Endothelial cell of umbilical vein (primary cell): ENCODE data around the gene TBC1D5. TPM values are rescaled to one million over a fixed set of nuclear protein-coding genes. Genes with fewer than 3 reads are reported as not detected.

ENCODE experiments used
- BruUV-seq: library from RNA; stranded (reverse); fragments of 400-500 nt; replicated peaks from 2 replicates; lab custom pipeline; 2021; lab: Mats Ljungman, UMichigan
- CTCF ChIA-PET: fragments of 300-600, 350-600 bp; sonication (Branson Sonifier 250); formaldehyde crosslinking; loops from one replicate; lab custom pipeline; 2021; ENCODE audit warnings: antibody characterized with exemption, inconsistent platforms; lab: Charles Lee
- POLR2A ChIA-PET: fragments of 300-600, 350-600 bp; sonication (Branson Sonifier 250); formaldehyde crosslinking; loops from one replicate; lab custom pipeline; 2021; ENCODE audit warnings: antibody characterized with exemption, inconsistent platforms; lab: Charles Lee
- DNase-seq: peaks from one replicate; pipeline ENCODE4 v3.0.0-alpha.2; 2011; ENCODE audit warnings: low read depth, low spot score
- FAIRE-seq: peaks from 2 replicates; lab custom pipeline; 2011; peaks lifted over from hg19 to GRCh38; lab: Jason Lieb, UNC
- H2AFZ ChIP-seq: 2 replicates; pipeline ENCODE4 v1.6.0; 2012; ENCODE audit warnings: low read depth, low read length, control low read depth, inconsistent platforms
- H3K27ac ChIP-seq: 2 replicates; pipeline ENCODE4 v1.5.1; 2011; ENCODE audit warnings: low read depth, mild to moderate bottlenecking, control low read depth, low read length, moderate library complexity; ENCODE audit not compliant: insufficient read depth
- H3K27me3 ChIP-seq, 2 experiments: 2 replicates each; pipeline versions ENCODE4 v1.6.0 to v1.6.1; 2011; ENCODE audit warnings: low read length in 2 of 2, mixed read lengths in 1 of 2; ENCODE audit not compliant: control insufficient read depth in 2 of 2, insufficient read depth in 2 of 2
- H3K36me3 ChIP-seq, 2 experiments: 2 replicates in 1 of 2; 3 replicates in 1 of 2; pipeline ENCODE4 v1.5.1; 2011; ENCODE audit warnings: low read length in 2 of 2, mild to moderate bottlenecking in 1 of 2, moderate library complexity in 1 of 2; ENCODE audit not compliant: control insufficient read depth in 2 of 2, insufficient read depth in 2 of 2; ENCODE audit errors: extremely low read depth in 1 of 2
- H3K4me1 ChIP-seq: 3 replicates; pipeline ENCODE4 v1.5.1; 2011; ENCODE audit warnings: mild to moderate bottlenecking, low read length; ENCODE audit not compliant: control insufficient read depth, insufficient read depth; ENCODE audit errors: extremely low read depth
- H3K4me2 ChIP-seq: 2 replicates; pipeline ENCODE4 v1.6.1; 2011; ENCODE audit warnings: low read length, control low read depth, mixed read lengths; ENCODE audit not compliant: insufficient read depth
- H3K4me3 ChIP-seq, 3 experiments: fragments of 200-600 bp in 1 of 3; sonication (generic), shearing (Covaris generic) in 1 of 3; replicated peaks in 1 of 3; 2 replicates each; pipeline ENCODE4 v1.5.1; 2011 to 2016; ENCODE audit warnings: control low read depth in 3 of 3, low read length in 3 of 3, mild to moderate bottlenecking in 2 of 3, inconsistent platforms in 1 of 3, low read depth in 1 of 3, moderate library complexity in 1 of 3; ENCODE audit not compliant: insufficient read depth in 1 of 3
- H3K79me2 ChIP-seq: 2 replicates; pipeline ENCODE4 v1.6.0; 2012; ENCODE audit warnings: low read length, inconsistent platforms; ENCODE audit not compliant: control insufficient read depth, insufficient read depth
- H3K9ac ChIP-seq: replicated peaks from 2 replicates; pipeline ENCODE3; 2011; ENCODE audit warnings: low read length, control low read depth; ENCODE audit not compliant: insufficient read depth; ENCODE audit errors: extremely low read depth
- H3K9me1 ChIP-seq: replicated peaks from 3 replicates; pipeline ENCODE4 v1.6.0; 2011; ENCODE audit warnings: mild to moderate bottlenecking, low read length; ENCODE audit not compliant: control insufficient read depth, insufficient read depth; ENCODE audit errors: extremely low read depth
- H3K9me3 ChIP-seq: replicated peaks from 2 replicates; pipeline ENCODE4 v1.5.1; 2012; ENCODE audit warnings: low read length, inconsistent platforms; ENCODE audit not compliant: control insufficient read depth, insufficient read depth
- H4K20me1 ChIP-seq: replicated peaks from 2 replicates; pipeline ENCODE3; 2011; ENCODE audit warnings: mild to moderate bottlenecking, low read length; ENCODE audit not compliant: control insufficient read depth, insufficient read depth; ENCODE audit errors: extremely low read depth
- CTCF ChIP-seq, 2 donors: IDR thresholded peaks; 1 replicate in 1 of 2; 2 replicates in 1 of 2; pipeline ENCODE4 v1.5.1; 2011; ENCODE audit warnings: low read length in 2 of 2, mild to moderate bottlenecking in 2 of 2, moderate library complexity in 2 of 2, control low read depth in 1 of 2, inconsistent platforms in 1 of 2, low read depth in 1 of 2; ENCODE audit not compliant: insufficient read depth in 1 of 2; ENCODE audit errors: extremely low read depth in 1 of 2
- EZH2 ChIP-seq: IDR thresholded peaks from 2 replicates; pipeline ENCODE4 v1.6.1; 2012; ENCODE audit warnings: borderline replicate concordance, low read depth, mild to moderate bottlenecking, moderate library complexity, low read length, inconsistent platforms; ENCODE audit not compliant: severe bottlenecking
- FOS ChIP-seq: IDR thresholded peaks from 2 replicates; pipeline ENCODE4 v1.6.1; 2011; ENCODE audit warnings: mild to moderate bottlenecking, low read length, moderate library complexity, borderline replicate concordance; ENCODE audit not compliant: insufficient read depth
- GATA2 ChIP-seq: IDR thresholded peaks from 2 replicates; pipeline ENCODE4 v1.7.0; 2011; ENCODE audit warnings: low read depth, mild to moderate bottlenecking, moderate library complexity, mixed read lengths, low read length; ENCODE audit not compliant: insufficient read length, insufficient read depth
- JUN ChIP-seq: IDR thresholded peaks from 2 replicates; pipeline ENCODE4 v1.6.1; 2011; ENCODE audit warnings: borderline replicate concordance, low read depth; ENCODE audit not compliant: insufficient read length, insufficient read depth
- MAX ChIP-seq: IDR thresholded peaks from 2 replicates; pipeline ENCODE4 v1.6.1; 2011; ENCODE audit not compliant: insufficient read depth, insufficient read length
- MYC ChIP-seq: IDR thresholded peaks from one replicate; pipeline ENCODE4 v1.6.1; 2011; ENCODE audit warnings: mild to moderate bottlenecking, low read depth, low read length
- POLR2A ChIP-seq: IDR thresholded peaks from 2 replicates; pipeline ENCODE4 v1.6.1; 2012; ENCODE audit warnings: low read depth, mild to moderate bottlenecking, control low read depth, low read length
- POLR2AphosphoS5 ChIP-seq: IDR thresholded peaks from 2 replicates; pipeline ENCODE4 v1.6.1; 2012; ENCODE audit warnings: low read depth, mild to moderate bottlenecking, control low read depth, low read length, moderate library complexity; ENCODE audit not compliant: insufficient read depth
- dilution Hi-C: fragments of 300-500 bp; cut with MboI; formaldehyde crosslinking; loops from one replicate; pipeline ENCODE4 v1.15.0; 2019; ENCODE audit warnings: low sequenced_read_pairs; ENCODE audit not compliant: extremely low pct_ligation_motif_present
- intact Hi-C: fragments of 100-400 bp; cut with micrococcal nuclease; formaldehyde crosslinking; loops from one replicate; pipeline ENCODE4 v1.10.0; 2022
- polyA plus RNA-seq, 4 experiments: library from polyadenylated mRNA; depleted of rRNA in 3 of 4; stranded (reverse) in 3 of 4; unstranded in 1 of 4; fragments of >200 nt; gene quantifications; 2 replicates each; pipeline versions ENCODE4 v1.2.1 to v1.2.3, GENCODE V29; 2011 to 2012; ENCODE audit warnings: missing spikeins in 1 of 4
- total RNA-seq: library from RNA; stranded (reverse); gene quantifications from 2 replicates; pipeline ENCODE4 v1.2.3, GENCODE V29; 2021

Gene TBC1D5
- total and polyA plus RNA-seq, 2 donors (not counting 3 experiments of a cell fraction or from before 2014, with no cell fraction given), result 17.5 to 44.7 TPM

GRCh38 chr3:17314171-17314570 is 428.3 kb downstream of the TBC1D5 start:
- no TSS peak for BruUV-seq
- TF ChIP-seq CTCF (IDR thresholded peaks at IDR 0.05; ENCODE audit: extremely low read depth in 1 of 2, insufficient read depth in 1 of 2, low read depth in 1 of 2, low read length in 2 of 2), result no peak
- TF ChIP-seq MAX, result no peak
- no peak for TF ChIP-seq JUN
- TF ChIP-seq POLR2AphosphoS5, result no peak
- TF ChIP-seq FOS, result no peak
- no peak for TF ChIP-seq POLR2A
- no peak for TF ChIP-seq EZH2
- TF ChIP-seq MYC, result no peak
- no peak for TF ChIP-seq GATA2

More at GRCh38 chr3:17314171-17314570, 428.3 kb downstream of the TBC1D5 start:
- ChIA-PET POLR2A (no interaction called here), CTCF (interaction anchor here (1.0 kb wide), 1 partner anchor 21 kb away, joined by 3 read pairs; no protein-coding TSS in a partner anchor)
- intact Hi-C loops, result no loop called here
- Histone ChIP-seq H3K9me1 (no peaks in the 10 kb centered on the region), H3K36me3 (no peaks in the 10 kb centered on the region), H3K4me1 (no peaks in the 10 kb centered on the region), H3K4me2 (no peak overlapping the region), H3K27ac (no peak overlapping the region), H4K20me1 (no peaks in the 10 kb centered on the region), H3K4me3 (no peak overlapping the region), H2AFZ (no peak overlapping the region), H3K9ac (no peak overlapping the region), H3K9me3 (no peaks in the 10 kb centered on the region), H3K79me2 (no peaks in the 10 kb centered on the region), H3K27me3 (no peaks in the 10 kb centered on the region)
- FAIRE-seq (no peak), DNase-seq (no peak)
- dilution Hi-C loops, result no loop called here
